Measurements from ENCODE around the gene NXN.
"Not testable (repeated sequence)": the region's sequence is repeated elsewhere in the genome, so short reads cannot be mapped to it uniquely, and the experiment has no call there.

GRCh38 chr17:835721-836120 lies 143.9 kb downstream of the NXN start:
- TF ChIP-seq CTCF (IDR thresholded peaks at IDR 0.05; ENCODE audit: poor library complexity, severe bottlenecking); EZH2 (IDR thresholded peaks at IDR 0.05; ENCODE audit: borderline replicate concordance, insufficient read depth, low read length, poor library complexity, severe bottlenecking); EP300 (conservative IDR thresholded peaks at IDR 0.05; ENCODE audit: poor library complexity, severe bottlenecking); REST (IDR thresholded peaks at IDR 0.05; ENCODE audit: borderline replicate concordance); POLR2AphosphoS5 (IDR thresholded peaks at IDR 0.05); RAD21 (conservative IDR thresholded peaks at IDR 0.05); SMC3 (conservative IDR thresholded peaks at IDR 0.05; ENCODE audit: poor library complexity); MXI1 (conservative IDR thresholded peaks at IDR 0.05; ENCODE audit: poor library complexity, severe bottlenecking); TAF1 (IDR thresholded peaks at IDR 0.05; ENCODE audit: low read depth): not testable (repeated sequence)
